GM23338 (cell line): ENCODE data around the gene FOXO3. TPM values are rescaled to one million over a fixed set of nuclear protein-coding genes. Genes with fewer than 3 reads are reported as not detected.

Experiments used
- ATAC-seq: fragments of 200-7000 bp; cut with Tn5 transposase; 3 replicates; pipeline ENCODE4 v1.9.1; 2020
- DNase-seq: peaks from one replicate; pipeline ENCODE4 v3.0.0-alpha.2; 2015; ENCODE audit warnings: low spot score
- H2AFZ ChIP-seq: fragments of 200-600 bp; sonication (generic); 2 replicates; pipeline ENCODE4 v1.8.0; 2016; ENCODE audit warnings: antibody characterized with exemption, mild to moderate bottlenecking, moderate library complexity
- H3F3A ChIP-seq: fragments of 200-600 bp; sonication (generic); replicated peaks from 2 replicates; pipeline ENCODE4 v1.8.0; 2017; ENCODE audit warnings: antibody characterized with exemption, mixed run types, low read depth
- H3K27ac ChIP-seq: fragments of 200-600 bp; sonication (generic); 2 replicates; pipeline ENCODE4 v1.6.1; 2016; ENCODE audit warnings: low read depth
- H3K27me3 ChIP-seq: fragments of 200-600 bp; sonication (generic); 2 replicates; pipeline ENCODE4 v1.8.0; 2016; ENCODE audit warnings: mild to moderate bottlenecking, mixed run types, moderate library complexity; ENCODE audit not compliant: insufficient read depth
- H3K36me3 ChIP-seq: fragments of 200-600 bp; sonication (generic); 2 replicates; pipeline ENCODE4 v1.8.0; 2016; ENCODE audit warnings: mild to moderate bottlenecking; ENCODE audit not compliant: insufficient read depth
- H3K4me1 ChIP-seq: fragments of 200-600 bp; sonication (generic); 2 replicates; pipeline ENCODE4 v1.8.0; 2016; ENCODE audit warnings: mild to moderate bottlenecking, moderate library complexity; ENCODE audit not compliant: insufficient read depth
- H3K4me2 ChIP-seq: fragments of 200-600 bp; sonication (generic); 2 replicates; pipeline ENCODE4 v1.7.1; 2017; ENCODE audit warnings: mixed run types
- H3K4me3 ChIP-seq: fragments of 200-600 bp; sonication (generic); 2 replicates; pipeline ENCODE4 v1.6.1; 2016; ENCODE audit warnings: mixed run types
- H3K79me2 ChIP-seq: fragments of 200-600 bp; sonication (generic); replicated peaks from 2 replicates; pipeline ENCODE4 v1.8.0; 2017; ENCODE audit warnings: mild to moderate bottlenecking; ENCODE audit not compliant: insufficient read depth
- H3K9me2 ChIP-seq: fragments of 200-600 bp; sonication (generic); 2 replicates; pipeline ENCODE4 v1.8.0; 2017; ENCODE audit not compliant: insufficient read depth
- H4K20me1 ChIP-seq: fragments of 200-600 bp; sonication (generic); replicated peaks from 2 replicates; pipeline ENCODE4 v1.8.0; 2017; ENCODE audit warnings: mild to moderate bottlenecking; ENCODE audit not compliant: insufficient read depth
- H3K27ac Mint-ChIP-seq: 2 replicates; pipeline ENCODE4 v1.8.0; 2020; ENCODE audit warnings: inconsistent platforms, mild to moderate bottlenecking, moderate library complexity, mixed read lengths
- H3K27me3 Mint-ChIP-seq: 3 replicates; pipeline ENCODE4 v1.8.0; 2022; ENCODE audit warnings: low read depth, mild to moderate bottlenecking, moderate library complexity, mixed read lengths, inconsistent platforms; ENCODE audit not compliant: insufficient read depth, poor library complexity
- H3K36me3 Mint-ChIP-seq: 3 replicates; pipeline ENCODE4 v1.8.0; 2021; ENCODE audit warnings: low read depth, mild to moderate bottlenecking, inconsistent platforms, moderate library complexity, mixed read lengths
- H3K4me1 Mint-ChIP-seq: 3 replicates; pipeline ENCODE4 v1.8.0; 2020; ENCODE audit warnings: mild to moderate bottlenecking, inconsistent platforms, mixed read lengths
- H3K4me3 Mint-ChIP-seq: 3 replicates; pipeline ENCODE4 v1.8.0; 2021; ENCODE audit warnings: moderate library complexity, mild to moderate bottlenecking, inconsistent platforms, mixed read lengths
- H3K9me3 Mint-ChIP-seq: 3 replicates; pipeline ENCODE4 v1.8.0; 2020; ENCODE audit warnings: moderate library complexity, mild to moderate bottlenecking, inconsistent platforms, mixed read lengths
- ETS1 ChIP-seq: IDR thresholded peaks from 2 replicates; pipeline ENCODE4 v1.6.1; 2016; ENCODE audit warnings: antibody characterized with exemption
- EZH2 ChIP-seq: fragments of 200-600 bp; sonication (generic); IDR thresholded peaks from one replicate; pipeline ENCODE4 v1.8.0; 2017; ENCODE audit warnings: antibody characterized with exemption, mild to moderate bottlenecking, low read depth; ENCODE audit not compliant: unreplicated experiment
- JUNB ChIP-seq: IDR thresholded peaks from one replicate; pipeline ENCODE4 v1.6.1; 2016; ENCODE audit warnings: antibody characterized with exemption; ENCODE audit not compliant: unreplicated experiment
- NANOG ChIP-seq: IDR thresholded peaks from 2 replicates; pipeline ENCODE4 v1.6.1; 2016; ENCODE audit warnings: antibody characterized with exemption, borderline replicate concordance
- POLR2AphosphoS5 ChIP-seq: IDR thresholded peaks from 2 replicates; pipeline ENCODE4 v1.6.1; 2016; ENCODE audit warnings: antibody characterized with exemption, low read depth
- STAT1 ChIP-seq: IDR thresholded peaks from one replicate; pipeline ENCODE4 v1.6.1; 2016; ENCODE audit warnings: antibody characterized with exemption; ENCODE audit not compliant: unreplicated experiment
- polyA plus RNA-seq: library from polyadenylated mRNA; unstranded; fragments of >200 nt; fragmentation: Nextera tagmentation; extraction: Ambion mirVana; gene quantifications from 2 replicates; pipeline ENCODE4 v1.2.1, GENCODE V29; 2016
- total RNA-seq: library from RNA; depleted of rRNA; stranded (reverse); fragments of >200 nt; shearing (Covaris generic); gene quantifications from 2 replicates; pipeline ENCODE4 v1.2.3, GENCODE V29; 2014
- TF ChIP-seq, protein P1 (sequence below): IDR thresholded peaks from one replicate; pipeline ENCODE4 v1.6.1; 2018; ENCODE audit warnings: antibody characterized with exemption; ENCODE audit not compliant: unreplicated experiment

FOXO3 gene
- total and polyA plus RNA-seq, 2 experiments from 2014 or later = 9.8 to 20.2 TPM

DNA sequence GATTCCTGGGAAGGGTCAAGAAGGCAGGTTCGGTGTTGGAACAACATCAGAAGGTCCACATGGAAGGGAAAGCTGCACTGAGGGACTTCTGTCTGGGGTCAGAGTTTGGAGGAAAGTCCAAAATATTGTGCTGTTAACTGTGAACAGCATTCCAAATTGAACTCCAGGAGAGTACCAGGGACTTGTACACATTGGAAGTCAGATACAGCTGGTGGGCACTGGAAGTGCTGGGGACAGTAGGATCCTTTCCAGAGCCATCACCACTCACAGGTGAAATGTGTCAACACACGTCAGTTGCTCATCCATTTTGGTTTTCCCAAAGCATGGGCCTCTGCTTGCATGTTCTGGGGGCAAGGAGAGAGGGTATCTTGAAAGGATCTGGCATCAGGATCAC lies 18.6 kb downstream of the FOXO3 start:
- Histone ChIP-seq H4K20me1 (no peaks in the 10 kb centered on the region; the same call in 1 of the 2 replicates), H3K4me2 (no peak overlapping the region), H3K27me3 (no peaks in the 10 kb centered on the region), H3K4me1 (peaks cover 21% of the 10 kb centered on the region), H2AFZ (no peak overlapping the region), H3K27ac (no peak overlapping the region), H3K36me3 (no peaks in the 10 kb centered on the region), H3K4me3 (no peak overlapping the region), H3F3A (no peaks in the 10 kb centered on the region), H3K9me2 (no peaks in the 10 kb centered on the region), H3K79me2 (peaks cover 97% of the 10 kb centered on the region)
- DNase-seq (no peak), ATAC-seq (no peak)
- TF ChIP-seq STAT1 (no peak), EZH2 (no peak), NANOG (no peak)
- Mint-ChIP-seq H3K9me3 (no peaks in the 10 kb centered on the region), H3K36me3 (0 out of 3 replicates have a peak, but pooled peaks cover 4% of the 10 kb centered on the region), H3K27ac (0 out of 2 replicates have a peak overlapping the region, but pooled peaks have one; percentile 54), H3K4me1 (peaks cover 43% of the 10 kb centered on the region), H3K27me3 (peaks cover 7% of the 10 kb centered on the region), H3K4me3 (no peak overlapping the region)

DNA sequence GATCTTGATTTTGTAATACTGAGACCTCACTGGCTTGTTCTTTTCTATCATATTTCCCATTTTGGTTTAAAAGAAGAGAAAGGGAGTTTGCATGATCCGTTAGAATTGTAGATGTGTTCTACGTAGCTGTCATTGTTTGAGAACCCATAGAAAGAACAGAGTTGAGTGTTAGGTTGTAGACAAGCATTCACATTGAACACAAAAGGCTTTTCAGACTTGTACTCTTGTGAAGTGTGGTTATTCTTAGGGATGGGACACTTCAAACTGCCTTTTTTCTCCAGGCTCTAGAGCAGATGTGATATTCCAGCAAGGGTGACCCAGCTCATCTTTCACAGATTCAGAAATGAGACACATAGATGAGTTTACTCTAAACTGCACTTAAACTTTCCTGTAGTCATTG lies 19.9 kb downstream of the FOXO3 start:
- Histone ChIP-seq H4K20me1 (no peaks in the 10 kb centered on the region; the same call in 1 of the 2 replicates), H3K27ac (no peak overlapping the region), H3K27me3 (no peaks in the 10 kb centered on the region), H3K4me3 (no peak overlapping the region), H3K4me1 (peaks cover 21% of the 10 kb centered on the region), H3K9me2 (no peaks in the 10 kb centered on the region), H3F3A (no peaks in the 10 kb centered on the region), H3K4me2 (peak overlapping the region; percentile 49; the same call in 1 of the 2 replicates), H2AFZ (no peak overlapping the region), H3K79me2 (peaks cover 94% of the 10 kb centered on the region), H3K36me3 (no peaks in the 10 kb centered on the region)
- Mint-ChIP-seq H3K4me1 (peaks cover 39% of the 10 kb centered on the region), H3K36me3 (0 out of 3 replicates have a peak, but pooled peaks cover 4% of the 10 kb centered on the region), H3K4me3 (no peak overlapping the region), H3K27me3 (peaks cover 7% of the 10 kb centered on the region), H3K27ac (no peak overlapping the region; the same call in 1 of the 2 replicates), H3K9me3 (no peaks in the 10 kb centered on the region)
- TF ChIP-seq JUNB = no peak
- TF ChIP-seq STAT1 = no peak
- TF ChIP-seq NANOG = no peak
- TF ChIP-seq POLR2AphosphoS5 = no peak
- no peak for TF ChIP-seq ETS1
- TF ChIP-seq, protein P1, sequence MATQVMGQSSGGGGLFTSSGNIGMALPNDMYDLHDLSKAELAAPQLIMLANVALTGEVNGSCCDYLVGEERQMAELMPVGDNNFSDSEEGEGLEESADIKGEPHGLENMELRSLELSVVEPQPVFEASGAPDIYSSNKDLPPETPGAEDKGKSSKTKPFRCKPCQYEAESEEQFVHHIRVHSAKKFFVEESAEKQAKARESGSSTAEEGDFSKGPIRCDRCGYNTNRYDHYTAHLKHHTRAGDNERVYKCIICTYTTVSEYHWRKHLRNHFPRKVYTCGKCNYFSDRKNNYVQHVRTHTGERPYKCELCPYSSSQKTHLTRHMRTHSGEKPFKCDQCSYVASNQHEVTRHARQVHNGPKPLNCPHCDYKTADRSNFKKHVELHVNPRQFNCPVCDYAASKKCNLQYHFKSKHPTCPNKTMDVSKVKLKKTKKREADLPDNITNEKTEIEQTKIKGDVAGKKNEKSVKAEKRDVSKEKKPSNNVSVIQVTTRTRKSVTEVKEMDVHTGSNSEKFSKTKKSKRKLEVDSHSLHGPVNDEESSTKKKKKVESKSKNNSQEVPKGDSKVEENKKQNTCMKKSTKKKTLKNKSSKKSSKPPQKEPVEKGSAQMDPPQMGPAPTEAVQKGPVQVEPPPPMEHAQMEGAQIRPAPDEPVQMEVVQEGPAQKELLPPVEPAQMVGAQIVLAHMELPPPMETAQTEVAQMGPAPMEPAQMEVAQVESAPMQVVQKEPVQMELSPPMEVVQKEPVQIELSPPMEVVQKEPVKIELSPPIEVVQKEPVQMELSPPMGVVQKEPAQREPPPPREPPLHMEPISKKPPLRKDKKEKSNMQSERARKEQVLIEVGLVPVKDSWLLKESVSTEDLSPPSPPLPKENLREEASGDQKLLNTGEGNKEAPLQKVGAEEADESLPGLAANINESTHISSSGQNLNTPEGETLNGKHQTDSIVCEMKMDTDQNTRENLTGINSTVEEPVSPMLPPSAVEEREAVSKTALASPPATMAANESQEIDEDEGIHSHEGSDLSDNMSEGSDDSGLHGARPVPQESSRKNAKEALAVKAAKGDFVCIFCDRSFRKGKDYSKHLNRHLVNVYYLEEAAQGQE = no peak
- ATAC-seq (no peak), DNase-seq (no peak)
